ENCODE data around the gene CNDP1. TPM values are rescaled to one million over a fixed set of nuclear protein-coding genes. Genes with fewer than 3 reads are reported as not detected.

The CNDP1 gene
- polyA plus RNA-seq, 3 donors, result not detected

GRCh38 chr18:74630804-74631203 lies 96.5 kb downstream of the CNDP1 start:
- no peak overlapping the region for H3K27ac ChIP-seq (ENCODE audit: low read depth in 1 of 2, low read length in 2 of 2)
- H3K4me1 ChIP-seq (ENCODE audit: control insufficient read depth in 1 of 2, insufficient read depth in 2 of 2, low read length in 2 of 2), result peaks cover 30 to 33% of the 10 kb centered on the region in 2 donors
- H3K4me1 Mint-ChIP-seq, result peaks cover 41% of the 10 kb centered on the region
- H3K9me3 ChIP-seq (replicated peaks in 1 of 2; ENCODE audit: control insufficient read depth in 1 of 2, insufficient read depth in 1 of 2, low read length in 2 of 2), result no peaks in the 10 kb centered on the region
- peaks cover 0 to 2% (median 0%) of the 10 kb centered on the region in 7 donors for H3K9me3 Mint-ChIP-seq
- H3K27me3 Mint-ChIP-seq (ENCODE audit: low read depth in 3 of 3), result peaks cover 0 to 1% (median 0%) of the 10 kb centered on the region in 3 donors
- peaks cover 32% of the 10 kb centered on the region in 2 donors for H3K36me3 Mint-ChIP-seq
- no peak overlapping the region for H3K9ac ChIP-seq (ENCODE audit: insufficient read depth, low read length, poor library complexity, severe bottlenecking)
- WGBS (ENCODE audit: insufficient coverage), result 100% methylated on average over 3 of the region's 6 CpGs
- H2AFZ ChIP-seq (ENCODE audit: insufficient read depth, low read depth, low read length, poor library complexity, severe bottlenecking), result no peak overlapping the region
- H3K4me3 ChIP-seq (replicated peaks in 1 of 3; ENCODE audit: low read depth in 2 of 3, low read length in 3 of 3), result no peak overlapping the region
- no peaks in the 10 kb centered on the region for H3K27me3 ChIP-seq (ENCODE audit: control insufficient read depth in 2 of 2, insufficient read depth in 2 of 2, low read length in 2 of 2)
- H3K36me3 ChIP-seq (replicated peaks in 1 of 2; ENCODE audit: control insufficient read depth in 1 of 2, insufficient read depth in 2 of 2, low read length in 2 of 2), result peaks cover 3 to 29% of the 10 kb centered on the region in 2 donors
- H3K4me3 Mint-ChIP-seq, result no peak overlapping the region
- H3K27ac Mint-ChIP-seq, result no peak overlapping the region
- H3K4me2 ChIP-seq (replicated peaks; ENCODE audit: extremely low read depth, low read length, poor library complexity, severe bottlenecking), result no peak overlapping the region
- peaks cover 13% of the 10 kb centered on the region for H3K79me2 ChIP-seq (ENCODE audit: insufficient read depth, low read length)
- TF ChIP-seq, protein P1, sequence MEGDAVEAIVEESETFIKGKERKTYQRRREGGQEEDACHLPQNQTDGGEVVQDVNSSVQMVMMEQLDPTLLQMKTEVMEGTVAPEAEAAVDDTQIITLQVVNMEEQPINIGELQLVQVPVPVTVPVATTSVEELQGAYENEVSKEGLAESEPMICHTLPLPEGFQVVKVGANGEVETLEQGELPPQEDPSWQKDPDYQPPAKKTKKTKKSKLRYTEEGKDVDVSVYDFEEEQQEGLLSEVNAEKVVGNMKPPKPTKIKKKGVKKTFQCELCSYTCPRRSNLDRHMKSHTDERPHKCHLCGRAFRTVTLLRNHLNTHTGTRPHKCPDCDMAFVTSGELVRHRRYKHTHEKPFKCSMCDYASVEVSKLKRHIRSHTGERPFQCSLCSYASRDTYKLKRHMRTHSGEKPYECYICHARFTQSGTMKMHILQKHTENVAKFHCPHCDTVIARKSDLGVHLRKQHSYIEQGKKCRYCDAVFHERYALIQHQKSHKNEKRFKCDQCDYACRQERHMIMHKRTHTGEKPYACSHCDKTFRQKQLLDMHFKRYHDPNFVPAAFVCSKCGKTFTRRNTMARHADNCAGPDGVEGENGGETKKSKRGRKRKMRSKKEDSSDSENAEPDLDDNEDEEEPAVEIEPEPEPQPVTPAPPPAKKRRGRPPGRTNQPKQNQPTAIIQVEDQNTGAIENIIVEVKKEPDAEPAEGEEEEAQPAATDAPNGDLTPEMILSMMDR (IDR thresholded peaks at IDR 0.05), result no peak
- intact Hi-C loops (cut with micrococcal nuclease), result no loop called here
- no peak for DNase-seq
- peaks cover 10% of the 10 kb centered on the region for H4K20me1 ChIP-seq (ENCODE audit: insufficient read depth, low read length)

DNA sequence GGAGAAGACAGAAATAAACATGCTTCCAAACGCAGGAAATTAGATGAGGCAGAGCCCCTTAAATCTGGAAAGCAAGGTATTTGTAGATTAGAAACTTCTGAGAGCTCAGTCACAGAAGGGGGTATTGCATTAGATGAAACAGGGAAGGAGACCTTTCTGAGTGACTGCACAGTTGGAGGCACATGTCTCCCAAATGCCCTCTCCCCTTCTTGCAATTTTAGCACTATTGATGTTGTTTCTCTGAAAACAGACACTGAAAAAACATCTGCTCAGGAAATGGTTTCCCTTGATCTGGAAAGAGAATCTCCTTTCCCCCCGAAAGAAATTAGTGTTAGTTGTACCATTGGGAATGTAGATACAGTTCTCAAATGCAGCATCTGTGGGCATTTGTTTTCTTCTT lies 96.9 kb downstream of the CNDP1 start:
- Histone ChIP-seq H2AFZ (ENCODE audit: insufficient read depth, low read depth, low read length, poor library complexity, severe bottlenecking) (no peak overlapping the region), H3K9ac (ENCODE audit: insufficient read depth, low read length, poor library complexity, severe bottlenecking) (no peak overlapping the region), H3K27ac (ENCODE audit: low read depth in 1 of 2, low read length in 2 of 2) (peak overlapping the region in 1 of 2 donors; percentile 49), H3K4me1 (ENCODE audit: control insufficient read depth in 1 of 2, insufficient read depth in 2 of 2, low read length in 2 of 2) (peaks cover 30 to 33% of the 10 kb centered on the region in 2 donors), H3K4me2 (replicated peaks; ENCODE audit: extremely low read depth, low read length, poor library complexity, severe bottlenecking) (peak overlapping the region; percentile 59), H3K79me2 (ENCODE audit: insufficient read depth, low read length) (peaks cover 13% of the 10 kb centered on the region), H3K27me3 (ENCODE audit: control insufficient read depth in 2 of 2, insufficient read depth in 2 of 2, low read length in 2 of 2) (no peaks in the 10 kb centered on the region), H3K4me3 (replicated peaks in 1 of 3; ENCODE audit: low read depth in 2 of 3, low read length in 3 of 3) (peak overlapping the region in 1 of 3 experiments; percentile 50), H3K36me3 (replicated peaks in 1 of 2; ENCODE audit: control insufficient read depth in 1 of 2, insufficient read depth in 2 of 2, low read length in 2 of 2) (peaks cover 3 to 29% of the 10 kb centered on the region in 2 donors), H4K20me1 (ENCODE audit: insufficient read depth, low read length) (peaks cover 10% of the 10 kb centered on the region), H3K9me3 (replicated peaks in 1 of 2; ENCODE audit: control insufficient read depth in 1 of 2, insufficient read depth in 1 of 2, low read length in 2 of 2) (no peaks in the 10 kb centered on the region)
- Mint-ChIP-seq H3K27ac (peak overlapping the region in 4 of 7 donors; percentile 80 to 88 (median 84)), H3K27me3 (ENCODE audit: low read depth in 3 of 3) (peaks cover 0 to 1% (median 0%) of the 10 kb centered on the region in 3 donors), H3K4me1 (peaks cover 41% of the 10 kb centered on the region), H3K9me3 (peaks cover 0 to 2% (median 0%) of the 10 kb centered on the region in 7 donors), H3K4me3 (peak overlapping the region in 1 of 2 donors; percentile 75), H3K36me3 (peaks cover 32 to 33% of the 10 kb centered on the region in 2 donors)
- no peak for DNase-seq
- intact Hi-C loops (cut with micrococcal nuclease), result no loop called here
- WGBS (ENCODE audit: insufficient coverage), result 17% methylated on average over 2 of the region's 2 CpGs
- TF ChIP-seq, protein P1 (IDR thresholded peaks at IDR 0.05), result no peak
